ENCODE results near the gene SLC16A7. TPM values are rescaled to one million over a fixed set of nuclear protein-coding genes. Genes with fewer than 3 reads are reported as not detected.

The SLC16A7 gene
- total and polyA plus RNA-seq, 10 of the 15 experiments (the other 5 are each of a cell fraction or from before 2014, with no cell fraction given), result 1.5 to 12.9 (median 6.7) TPM

DNA sequence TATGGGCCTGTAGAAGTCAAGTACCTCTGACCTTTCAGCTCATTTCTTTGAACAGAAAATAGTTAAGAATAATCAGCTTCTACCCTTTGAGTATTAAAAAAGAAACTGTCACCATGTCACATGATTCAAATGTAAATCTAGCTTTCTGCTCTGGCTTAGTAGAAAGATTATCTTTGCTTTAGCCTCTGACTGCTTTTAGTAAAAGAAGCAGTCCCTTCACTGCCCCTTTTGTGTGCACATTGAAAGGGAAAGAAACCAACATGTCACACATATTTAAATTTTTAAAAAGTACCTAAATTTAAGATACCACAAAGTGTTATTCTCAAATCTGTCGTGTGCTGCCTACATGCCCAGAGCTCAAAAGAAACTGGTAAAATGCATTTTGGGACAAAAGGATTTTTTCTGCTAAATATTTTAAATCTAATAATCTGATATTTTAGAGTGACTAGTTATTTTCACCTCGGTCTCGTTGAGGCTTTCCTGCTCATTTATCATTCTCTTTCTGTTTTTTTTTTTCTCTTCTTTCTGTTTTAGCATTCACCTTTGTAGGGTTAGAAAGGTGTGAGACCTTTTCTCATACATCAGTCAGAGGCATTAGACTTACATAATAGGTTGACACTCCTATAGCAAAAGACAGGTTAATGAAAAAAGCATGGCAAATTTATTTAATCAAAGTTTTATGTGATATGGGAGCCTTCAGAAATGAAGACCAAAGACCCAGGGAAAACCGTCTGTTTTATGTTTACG lies 41.3 kb downstream of the SLC16A7 start:
- DNase-seq (ENCODE audit: low read depth, low spot score) (peak; percentile 11), ATAC-seq (peak; percentile 86), FAIRE-seq (no peak)
- Histone ChIP-seq H3K4me1 (ENCODE audit: control insufficient read depth, insufficient read depth, low read length) (peaks cover 5% of the 10 kb centered on the region; the same call in 1 of the 2 replicates), H3K9me3 (replicated peaks; ENCODE audit: control insufficient read depth, insufficient read depth, low read length) (peaks cover 2% of the 10 kb centered on the region; the same call in 2 of the 3 replicates), H3K4me2 (ENCODE audit: control insufficient read depth, insufficient read depth) (0 out of 2 replicates have a peak overlapping the region, but pooled peaks have one; percentile 15), H3K79me2 (ENCODE audit: control insufficient read depth, insufficient read depth, low read length) (no peaks in the 10 kb centered on the region; the same call in 1 of the 2 replicates), H3K4me3 (no peak overlapping the region), H3K27me3 (replicated peaks in 1 of 2; ENCODE audit: control insufficient read depth in 2 of 2, insufficient read depth in 2 of 2, low read length in 1 of 2) (no peaks in the 10 kb centered on the region), H3K36me3 (ENCODE audit: control insufficient read depth in 2 of 2, insufficient read depth in 2 of 2, low read length in 1 of 2) (no peaks in the 10 kb centered on the region), H4K20me1 (ENCODE audit: control insufficient read depth, insufficient read depth) (no peaks in the 10 kb centered on the region), H2AFZ (ENCODE audit: control insufficient read depth, low read depth, low read length) (peak overlapping the region; percentile 50), H3K9ac (ENCODE audit: control insufficient read depth, insufficient read depth, low read length) (no peak overlapping the region), H3K27ac (ENCODE audit: control insufficient read depth, insufficient read depth) (no peak overlapping the region; the same call in 1 of the 2 replicates)
- in situ Hi-C loops (cut with MboI), result no loop called here
- WGBS (ENCODE audit: insufficient coverage, insufficient replicate concordance, low lambda C conversion rate, missing lambda C conversion rate), result 27% methylated on average over 5 of the region's 5 CpGs
- ChIA-PET POLR2A (no interaction called here), RAD21 (ENCODE audit: unreplicated experiment) (interaction anchor here (0.9 kb wide), 1 partner anchor 41 kb away, joined by 3 read pairs; the partner anchor contains the start of gene SLC16A7), SMC1A (ENCODE audit: uncharacterized antibody, unreplicated experiment) (interaction anchor here (0.7 to 1.8 kb wide), 3 partner anchors 9 to 171 kb away, joined by 4 to 5 read pairs (median 5); no protein-coding TSS in a partner anchor), CTCF (interaction anchor here (0.7 to 1.3 kb wide), 3 partner anchors 10 to 49 kb away, joined by 3 read pairs; no protein-coding TSS in a partner anchor)
- BruUV-seq (replicated peaks), result no TSS peak
- intact Hi-C loops (cut with micrococcal nuclease; ENCODE audit: unreplicated experiment), result no loop called here
- no peak for TF ChIP-seq SUPT20H (IDR thresholded peaks at IDR 0.05; ENCODE audit: borderline replicate concordance, control insufficient read depth, low read depth, low read length)
- no peak for TF ChIP-seq CREB1 (IDR thresholded peaks at IDR 0.05; ENCODE audit: low read depth)
- no peak for TF ChIP-seq TCF12 (IDR thresholded peaks at IDR 0.05; ENCODE audit: low read depth, low read length)
- 0 out of 2 replicates have a peak, but pooled peaks have one; percentile 5 for TF ChIP-seq JUNB (IDR thresholded peaks at IDR 0.05)
- TF ChIP-seq YBX1 (IDR thresholded peaks at IDR 0.05), result no peak
- TF ChIP-seq MYC (IDR thresholded peaks at IDR 0.05; ENCODE audit: insufficient read depth, insufficient read length, insufficient replicate concordance, low read length, severe bottlenecking), result no peak
- no peak for TF ChIP-seq BCL3 (IDR thresholded peaks at IDR 0.05; ENCODE audit: borderline replicate concordance, insufficient read depth, low read depth, low read length, poor library complexity, severe bottlenecking)
- no peak for TF ChIP-seq BACH1 (IDR thresholded peaks at IDR 0.05; ENCODE audit: borderline replicate concordance)
- TF ChIP-seq SIX5 (IDR thresholded peaks at IDR 0.05; ENCODE audit: low read depth, low read length, severe bottlenecking), result no peak
- 0 out of 2 replicates have a peak, but pooled peaks have one; percentile 7 for TF ChIP-seq CBFB (IDR thresholded peaks at IDR 0.05; ENCODE audit: low read depth)
- TF ChIP-seq, protein P1, sequence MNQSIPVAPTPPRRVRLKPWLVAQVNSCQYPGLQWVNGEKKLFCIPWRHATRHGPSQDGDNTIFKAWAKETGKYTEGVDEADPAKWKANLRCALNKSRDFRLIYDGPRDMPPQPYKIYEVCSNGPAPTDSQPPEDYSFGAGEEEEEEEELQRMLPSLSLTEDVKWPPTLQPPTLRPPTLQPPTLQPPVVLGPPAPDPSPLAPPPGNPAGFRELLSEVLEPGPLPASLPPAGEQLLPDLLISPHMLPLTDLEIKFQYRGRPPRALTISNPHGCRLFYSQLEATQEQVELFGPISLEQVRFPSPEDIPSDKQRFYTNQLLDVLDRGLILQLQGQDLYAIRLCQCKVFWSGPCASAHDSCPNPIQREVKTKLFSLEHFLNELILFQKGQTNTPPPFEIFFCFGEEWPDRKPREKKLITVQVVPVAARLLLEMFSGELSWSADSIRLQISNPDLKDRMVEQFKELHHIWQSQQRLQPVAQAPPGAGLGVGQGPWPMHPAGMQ (IDR thresholded peaks at IDR 0.05; ENCODE audit: borderline replicate concordance), result no peak
- no peak for TF ChIP-seq PML (IDR thresholded peaks at IDR 0.05; ENCODE audit: low read length)
- TF ChIP-seq HCFC1 (IDR thresholded peaks at IDR 0.05; ENCODE audit: low read length), result no peak
- TF ChIP-seq ZNF622 (IDR thresholded peaks at IDR 0.05), result no peak
- TF ChIP-seq NR2F1 (conservative IDR thresholded peaks at IDR 0.05), result peak; percentile 32; the same call in 1 of the 2 replicates
- no peak for TF ChIP-seq PBX3 (IDR thresholded peaks at IDR 0.05; ENCODE audit: insufficient replicate concordance, low read depth, low read length)
- peak in 1 of 2 experiments; percentile 12; a peak in 1 of 4 replicates for TF ChIP-seq BHLHE40 (IDR thresholded peaks at IDR 0.05; ENCODE audit: borderline replicate concordance in 1 of 2, low read depth in 2 of 2, low read length in 1 of 2)
- no peak for TF ChIP-seq SP1 (IDR thresholded peaks at IDR 0.05; ENCODE audit: low read depth, low read length)
- TF ChIP-seq RFX5 (IDR thresholded peaks at IDR 0.05; ENCODE audit: low read depth, low read length), result no peak
- no peak for TF ChIP-seq BCL11A (IDR thresholded peaks at IDR 0.05; ENCODE audit: low read depth, low read length)
- no peak for TF ChIP-seq RCOR1 (conservative IDR thresholded peaks at IDR 0.05; ENCODE audit: low read depth, low read length)
